ENCODE data around the gene ZNF511. TPM values are rescaled to one million over a fixed set of nuclear protein-coding genes. Genes with fewer than 3 reads are reported as not detected.

ZNF511 gene
- total RNA-seq, 1 donor from 2014 or later = 75.6 TPM

GRCh38 chr10:133327651-133328357 lies 19.1 kb downstream of the ZNF511 start:
- no peak for DNase-seq (ENCODE audit: low read depth, low spot score)
- Mint-ChIP-seq H3K36me3 (ENCODE audit: low read depth) (peaks cover 5% of the 10 kb centered on the region), H3K27me3 (ENCODE audit: low read depth) (peaks cover 78% of the 10 kb centered on the region), H3K4me1 (peaks cover 11% of the 10 kb centered on the region), H3K4me3 (no peak overlapping the region), H3K27ac (ENCODE audit: unreplicated experiment) (no peak overlapping the region), H3K9me3 (no peaks in the 10 kb centered on the region)
- no peak for TF ChIP-seq CTCF (conservative IDR thresholded peaks at IDR 0.05)

DNA sequence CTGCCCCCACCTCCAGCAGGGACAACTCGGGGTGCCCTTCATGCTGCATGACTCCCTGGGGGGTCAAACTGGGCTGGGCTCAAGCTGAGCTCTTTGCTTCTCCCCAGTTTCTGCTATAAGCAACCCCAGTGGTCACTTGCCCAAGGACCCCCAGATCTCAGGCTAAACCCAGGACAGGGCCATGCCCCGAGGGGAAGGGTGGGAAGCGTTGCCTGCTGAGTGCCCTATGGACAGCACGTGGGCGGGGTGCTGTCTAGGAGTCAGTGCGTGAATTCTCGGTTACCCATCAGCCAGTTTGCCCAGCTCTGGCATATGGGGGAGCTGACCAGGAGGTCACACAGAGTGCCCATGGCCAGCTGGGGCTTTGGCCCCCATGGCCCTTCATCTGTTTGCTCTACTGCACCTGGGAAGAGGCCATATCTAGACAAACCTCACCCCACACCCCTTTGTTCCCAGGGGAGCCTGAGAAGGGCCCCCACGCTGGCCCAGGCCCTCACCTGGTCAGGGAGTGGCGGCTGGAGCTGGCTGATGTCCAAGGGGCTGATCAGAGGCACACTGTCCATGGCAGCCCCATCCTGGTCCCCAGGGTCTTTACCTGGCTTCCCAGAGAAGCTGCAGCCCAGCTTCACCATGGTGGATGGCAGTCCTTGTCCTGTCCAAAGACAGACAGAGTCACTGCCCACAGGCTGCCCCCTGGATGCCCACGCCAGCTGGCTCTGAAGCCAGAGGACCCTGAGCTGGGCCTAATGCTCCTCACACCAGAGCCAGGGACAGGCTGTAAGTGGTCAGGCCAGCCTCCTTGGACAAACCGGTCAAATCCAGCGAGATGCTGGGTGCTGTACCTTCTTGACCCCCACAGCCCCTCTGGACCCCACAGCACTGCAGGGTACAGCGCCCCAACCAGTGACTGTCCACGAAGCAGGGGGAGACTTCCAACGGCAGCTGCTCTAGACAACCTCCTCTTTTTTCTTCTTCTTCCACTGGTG lies 19.9 kb downstream of the ZNF511 start:
- H3K27me3 Mint-ChIP-seq (ENCODE audit: low read depth) = peaks cover 82% of the 10 kb centered on the region

GRCh38 chr10:133329491-133330202 lies 20.9 kb downstream of the ZNF511 start:
- Mint-ChIP-seq H3K27me3 (ENCODE audit: low read depth) (peaks cover 87% of the 10 kb centered on the region), H3K9me3 (no peaks in the 10 kb centered on the region), H3K4me1 (peaks cover 11% of the 10 kb centered on the region), H3K4me3 (peak overlapping the region; percentile 66), H3K27ac (ENCODE audit: unreplicated experiment) (no peak overlapping the region), H3K36me3 (ENCODE audit: low read depth) (peaks cover 5% of the 10 kb centered on the region)
- peak; percentile 91 for DNase-seq (ENCODE audit: low read depth, low spot score)
- TF ChIP-seq CTCF (conservative IDR thresholded peaks at IDR 0.05) = peak; percentile 99

More for the DNA sequence above, 19.9 kb downstream of the ZNF511 start:
- no peaks in the 10 kb centered on the region for H3K9me3 Mint-ChIP-seq
- H3K27ac Mint-ChIP-seq (ENCODE audit: unreplicated experiment) = no peak overlapping the region
- H3K36me3 Mint-ChIP-seq (ENCODE audit: low read depth) = peaks cover 5% of the 10 kb centered on the region
- H3K4me1 Mint-ChIP-seq = peaks cover 11% of the 10 kb centered on the region
- no peak overlapping the region for H3K4me3 Mint-ChIP-seq
- no peak for TF ChIP-seq CTCF (conservative IDR thresholded peaks at IDR 0.05)
- no peak for DNase-seq (ENCODE audit: low read depth, low spot score)

DNA sequence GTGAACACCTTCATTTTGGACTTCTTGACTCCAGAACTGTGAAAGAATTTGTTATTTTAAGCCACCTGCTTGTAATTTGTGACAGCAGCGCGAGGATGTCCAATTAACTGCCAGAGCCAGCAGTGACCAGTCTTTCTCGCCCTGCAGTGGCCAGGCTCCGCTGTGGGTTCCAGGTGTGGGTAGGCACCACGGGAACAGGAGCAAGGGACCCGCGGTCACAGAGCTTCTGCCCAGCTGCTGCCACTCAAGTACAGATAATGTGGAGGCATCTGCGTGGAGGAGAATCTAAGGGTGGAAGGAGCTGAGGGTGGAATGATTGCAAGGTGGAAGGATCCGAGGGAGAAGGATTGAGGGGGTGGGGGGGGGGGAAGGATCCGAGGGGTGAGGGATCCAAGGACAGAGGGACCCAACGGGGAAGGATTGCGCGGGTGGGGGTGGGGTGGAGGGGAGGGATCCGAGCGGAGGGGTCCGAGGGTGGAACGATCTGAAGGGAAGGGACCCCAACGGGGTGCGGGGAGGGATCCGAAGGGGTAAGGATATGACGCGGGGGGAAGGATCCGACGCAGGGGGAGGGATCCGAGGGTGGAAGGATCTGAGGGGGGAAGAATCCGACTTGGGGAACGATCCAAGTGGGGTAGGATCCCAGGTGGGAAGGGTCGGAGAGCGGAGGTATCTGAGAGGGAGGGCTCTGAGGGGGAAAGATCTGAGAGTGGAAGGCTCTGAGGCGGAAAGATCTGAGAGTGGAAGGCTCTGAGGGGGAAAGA lies 24.4 kb downstream of the ZNF511 start:
- Mint-ChIP-seq H3K4me3 (no peak overlapping the region), H3K27me3 (ENCODE audit: low read depth) (peaks cover 68% of the 10 kb centered on the region), H3K9me3 (no peaks in the 10 kb centered on the region)

More for the DNA sequence above, 24.4 kb downstream of the ZNF511 start:
- Mint-ChIP-seq H3K36me3 (ENCODE audit: low read depth) (peaks cover 5% of the 10 kb centered on the region), H3K27ac (ENCODE audit: unreplicated experiment) (no peak overlapping the region), H3K4me1 (peaks cover 11% of the 10 kb centered on the region)
- TF ChIP-seq CTCF (conservative IDR thresholded peaks at IDR 0.05) = no peak
- no peak for DNase-seq (ENCODE audit: low read depth, low spot score)

All from neural crest cell (in vitro differentiated cells).